NOMO-1 treated with DMSO at 0.1 percent for 48 hours (cell line): ENCODE results near the gene PEX14.

ENCODE experiments used
- DNase-seq: peaks from one replicate; lab custom pipeline; 2025; ENCODE audit not compliant: unreplicated experiment; lab: John Stamatoyannopoulos, UW

Gene PEX14

GRCh38 chr1:10516925-10517676, 42.4 kb downstream of the PEX14 start:
- no peak for DNase-seq

- no peak for DNase-seq
Measured at GRCh38 chr1:10517677-10517982, 42.9 kb downstream of the PEX14 start.

GRCh38 chr1:10519016-10519417, 44.3 kb downstream of the PEX14 start:
- no peak for DNase-seq

- no peak for DNase-seq
Measured at GRCh38 chr1:10520497-10520896, 45.7 kb downstream of the PEX14 start.

- no peak for DNase-seq
Measured at GRCh38 chr1:10520952-10521351, 46.2 kb downstream of the PEX14 start.

GRCh38 chr1:10521537-10522157, 46.9 kb downstream of the PEX14 start:
- DNase-seq: no peak

- no peak for DNase-seq
Measured at GRCh38 chr1:10522322-10522860, 47.6 kb downstream of the PEX14 start.

GRCh38 chr1:10525208-10525607, 50.5 kb downstream of the PEX14 start:
- DNase-seq: no peak

- DNase-seq: no peak
Measured at GRCh38 chr1:10528066-10529014, 53.6 kb downstream of the PEX14 start.

GRCh38 chr1:10529091-10529490, 54.3 kb downstream of the PEX14 start:
- DNase-seq: no peak

- no peak for DNase-seq
Measured at GRCh38 chr1:10529765-10530164, 55.0 kb downstream of the PEX14 start.

GRCh38 chr1:10530281-10530740, 55.6 kb downstream of the PEX14 start:
- no peak for DNase-seq

GRCh38 chr1:10530756-10531495, 56.2 kb downstream of the PEX14 start:
- DNase-seq: no peak

- DNase-seq: no peak
Measured at GRCh38 chr1:10532362-10532761, 57.6 kb downstream of the PEX14 start.

GRCh38 chr1:10534519-10534918, 59.8 kb downstream of the PEX14 start:
- no peak for DNase-seq

GRCh38 chr1:10536133-10536770, 61.5 kb downstream of the PEX14 start:
- DNase-seq: no peak

GRCh38 chr1:10537082-10537766, 62.5 kb downstream of the PEX14 start:
- DNase-seq: no peak

GRCh38 chr1:10538646-10539355, 64.1 kb downstream of the PEX14 start:
- no peak for DNase-seq

- no peak for DNase-seq
Measured at GRCh38 chr1:10539411-10540043, 64.8 kb downstream of the PEX14 start.
